T-helper 1 cell (primary cell): ENCODE measurements around the gene GNG7.
"Not testable (repeated sequence)": the region's sequence is repeated elsewhere in the genome, so short reads cannot be mapped to it uniquely, and the experiment has no call there.

ENCODE experiments used
- DNase-seq, 5 donors: peaks; one replicate each; pipeline ENCODE4 v3.0.0-alpha.2; 2012 to 2020

The GNG7 gene

DNA sequence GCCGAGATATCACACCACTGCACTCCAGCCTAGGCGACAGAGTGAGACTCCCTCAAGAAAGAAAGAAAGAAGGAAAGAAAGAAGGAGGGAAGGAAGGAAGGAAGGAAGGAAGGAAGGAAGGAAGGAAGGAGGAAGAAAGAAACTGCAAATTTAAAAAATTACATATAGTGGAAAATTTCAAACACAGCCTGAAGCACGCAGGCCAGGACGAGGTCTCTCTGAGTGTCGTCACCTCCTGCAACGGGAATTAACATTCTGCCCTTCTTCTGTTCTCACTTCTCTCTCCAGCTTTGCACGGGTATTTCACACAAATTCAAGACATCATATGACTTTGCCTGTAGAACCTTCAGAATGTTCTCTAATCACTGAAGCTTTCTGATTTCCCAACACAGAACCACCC lies 108.2 kb downstream of the GNG7 start:
- no peak for DNase-seq

DNA sequence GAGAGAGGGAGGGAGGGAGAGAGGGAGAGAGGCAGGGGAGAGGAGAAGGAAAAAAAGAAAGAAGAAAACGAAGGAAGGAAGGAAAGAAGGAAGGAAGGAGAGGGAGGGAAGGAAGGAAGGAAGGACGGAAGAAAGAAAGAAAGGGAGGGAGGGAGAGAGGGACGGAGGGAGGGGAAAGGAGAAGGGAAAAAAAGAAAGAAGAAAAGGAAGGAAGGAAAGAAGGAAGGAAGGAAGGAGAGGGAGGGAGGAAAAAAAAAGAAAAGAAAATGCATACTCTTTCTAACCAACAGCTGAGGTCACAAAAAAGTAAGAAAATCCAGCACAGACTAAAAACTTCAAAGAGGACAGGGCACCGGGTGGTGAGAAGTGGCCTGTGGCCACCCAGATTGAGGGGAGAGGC lies 109.7 kb downstream of the GNG7 start:
- no peak for DNase-seq

DNA sequence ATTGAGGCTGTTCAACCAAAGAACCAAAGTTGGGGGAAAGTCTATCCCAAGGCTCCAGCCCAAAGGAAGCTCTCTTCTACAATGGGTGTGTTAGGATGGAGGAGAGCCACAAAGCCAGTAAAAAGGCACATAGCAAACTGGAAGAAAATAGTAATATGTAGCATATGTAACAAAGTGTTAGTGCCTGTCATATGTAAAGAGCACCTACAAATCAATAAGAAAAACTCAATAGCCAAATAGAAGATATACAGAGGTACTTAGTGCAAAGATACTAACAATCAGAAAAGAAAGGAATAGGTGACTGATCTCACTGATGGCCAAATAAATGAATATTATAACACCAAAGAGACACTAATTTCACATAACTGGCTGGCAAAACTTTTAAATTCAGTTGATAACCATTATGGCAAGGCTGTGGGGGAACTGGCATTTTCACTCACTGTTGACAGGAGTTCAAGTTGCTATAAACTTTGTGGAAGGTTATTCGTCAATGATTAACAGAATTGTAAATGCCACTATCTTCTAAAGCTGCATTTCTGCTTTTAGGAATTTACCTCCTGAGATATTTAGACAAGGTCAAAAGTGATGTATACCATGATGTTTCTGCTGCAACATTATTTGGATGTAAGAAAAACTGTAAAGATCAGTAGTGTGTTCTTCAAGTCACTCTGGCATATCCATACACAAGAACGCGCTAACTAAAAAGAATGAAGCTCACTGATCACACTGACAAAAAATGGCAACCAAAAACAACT lies 110.8 kb downstream of the GNG7 start:
- DNase-seq: no peak

DNA sequence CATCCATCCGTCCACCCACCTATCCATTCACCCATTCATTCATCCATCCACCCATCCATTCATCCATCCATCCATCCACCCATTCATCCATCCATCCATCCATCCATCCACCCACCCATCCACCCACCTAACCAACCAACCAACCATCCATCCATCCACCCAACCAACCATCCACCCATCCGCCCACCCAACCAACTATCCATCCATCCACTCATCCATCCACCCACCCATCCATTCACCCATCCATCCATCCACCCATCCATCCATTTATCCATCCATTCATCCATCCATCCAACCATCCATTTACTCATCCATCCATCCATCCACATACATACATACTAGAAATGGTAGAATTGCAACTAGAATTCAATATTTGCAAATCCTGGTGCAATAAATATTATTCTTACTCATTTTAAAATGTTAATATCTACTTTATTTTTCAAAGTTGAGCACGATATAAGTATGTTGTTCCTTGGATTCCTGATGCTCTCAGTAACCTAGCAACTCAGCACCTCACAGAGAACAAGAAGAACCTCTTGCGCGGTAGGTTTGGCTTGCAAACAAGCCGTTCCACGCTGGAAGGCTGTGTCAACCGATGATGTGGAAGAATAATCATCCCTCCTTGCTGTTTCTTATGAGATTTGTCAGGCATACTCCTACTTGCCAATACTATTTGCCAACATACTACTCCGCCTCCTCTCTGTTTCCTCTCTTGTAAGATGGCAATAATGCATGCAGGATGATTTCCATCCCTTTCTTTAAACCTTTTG lies 111.7 kb downstream of the GNG7 start:
- no peak for DNase-seq

DNA sequence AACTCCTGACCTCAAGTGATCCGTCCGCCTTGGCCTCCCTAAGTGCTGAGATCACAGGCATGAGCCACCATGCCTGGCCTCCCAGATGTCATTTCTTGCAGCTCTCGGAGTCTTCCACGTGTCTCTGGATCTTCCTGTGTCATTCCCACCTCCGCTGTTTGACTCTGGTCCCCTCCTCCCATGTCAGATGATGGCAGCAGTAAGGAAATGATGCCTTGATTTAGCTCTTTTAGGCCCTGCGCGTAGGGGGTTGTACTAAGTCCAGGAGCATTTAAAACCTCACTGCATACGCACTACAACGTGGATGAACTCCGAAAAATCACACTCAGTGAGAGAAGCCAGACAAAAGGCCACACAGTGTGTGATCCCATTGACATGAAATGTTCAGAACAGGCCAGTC lies 113.1 kb downstream of the GNG7 start:
- DNase-seq: no peak

DNA sequence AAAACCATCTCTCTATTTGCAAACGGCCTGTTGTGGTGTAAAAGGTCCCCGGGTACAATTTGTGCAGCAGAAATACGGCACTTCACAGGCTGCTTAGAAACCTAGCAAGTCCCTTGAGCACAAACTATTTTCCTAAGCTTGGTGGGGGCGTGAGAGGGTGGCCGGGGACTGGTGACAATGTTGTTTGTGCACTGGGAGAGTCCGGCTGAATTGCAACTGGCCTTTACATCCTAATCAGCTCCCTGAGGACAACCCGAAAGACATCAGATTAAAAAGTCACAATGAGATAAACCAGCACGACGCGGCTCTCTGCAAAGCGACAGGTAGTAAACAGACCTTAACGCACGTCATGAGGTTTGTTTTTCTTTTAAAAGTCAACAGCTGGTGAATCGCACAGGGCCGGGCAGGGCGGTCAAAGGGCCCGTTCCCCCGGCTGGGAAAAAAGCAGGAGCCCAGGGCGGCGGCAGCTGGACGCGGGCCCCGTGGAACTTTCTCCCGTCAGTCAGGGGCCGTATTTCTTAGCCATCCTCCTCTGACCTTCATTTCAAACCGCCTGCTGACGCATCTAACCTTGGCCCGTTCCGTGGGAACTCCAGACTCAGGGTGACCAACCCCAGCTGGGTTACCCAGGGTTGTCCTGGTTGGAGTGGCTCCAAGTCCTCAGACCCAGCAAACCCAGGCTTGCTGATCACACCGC lies 114.3 kb downstream of the GNG7 start:
- DNase-seq: no peak

DNA sequence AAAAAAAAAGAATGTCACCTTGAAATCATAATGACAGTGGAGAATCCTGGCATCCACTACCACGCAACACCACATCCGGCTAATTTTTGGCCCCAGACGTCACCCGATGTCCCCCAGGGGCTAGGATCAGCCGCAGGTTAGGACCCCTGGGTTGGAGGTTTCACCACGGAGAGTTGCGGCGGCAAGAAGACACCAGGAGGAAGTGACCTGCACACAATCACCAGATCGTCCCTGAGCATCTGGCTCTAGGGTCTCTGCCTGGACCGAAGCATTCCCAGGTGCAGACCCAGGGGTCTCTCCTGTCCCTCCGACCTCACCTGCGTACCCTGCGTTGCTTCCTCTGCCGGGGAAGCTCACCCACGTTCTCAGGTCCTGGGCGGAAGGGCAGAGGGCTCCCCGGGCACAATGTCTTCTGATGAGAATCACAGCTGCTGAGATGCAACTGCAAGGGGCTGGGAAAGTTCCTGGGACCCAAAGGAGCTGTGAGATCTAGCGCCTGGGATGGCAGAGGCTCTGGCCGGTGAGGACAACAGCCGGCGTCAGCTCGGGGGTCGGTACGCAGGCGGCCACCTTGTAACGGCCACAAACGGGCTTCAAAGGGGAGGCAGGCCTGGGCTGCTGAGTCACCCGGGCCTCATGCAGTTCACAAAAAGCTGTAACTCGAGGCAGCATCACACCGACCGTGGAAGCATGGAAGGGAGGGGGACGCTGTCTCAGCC lies 115.3 kb downstream of the GNG7 start:
- DNase-seq: no peak

DNA sequence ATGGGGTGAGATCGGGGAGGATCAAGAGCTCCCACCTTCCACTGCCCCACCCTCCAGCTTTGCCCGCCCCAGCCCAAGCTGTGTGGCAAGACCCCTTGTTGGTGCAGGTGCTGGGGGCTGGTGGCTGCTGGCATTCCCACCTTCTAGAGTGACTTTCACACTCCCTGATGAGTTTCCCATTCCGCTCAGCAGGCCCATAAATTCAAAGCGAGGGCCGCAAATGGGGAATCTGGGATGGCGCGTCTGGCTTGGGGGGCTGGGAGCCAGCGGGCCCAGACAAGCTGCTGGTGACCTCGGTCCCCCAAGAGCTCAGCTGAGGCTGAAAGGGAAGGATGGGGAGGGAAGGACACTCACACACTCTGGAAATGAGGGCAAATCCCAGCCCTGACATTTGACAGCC lies 116.3 kb downstream of the GNG7 start:
- DNase-seq: no peak

DNA sequence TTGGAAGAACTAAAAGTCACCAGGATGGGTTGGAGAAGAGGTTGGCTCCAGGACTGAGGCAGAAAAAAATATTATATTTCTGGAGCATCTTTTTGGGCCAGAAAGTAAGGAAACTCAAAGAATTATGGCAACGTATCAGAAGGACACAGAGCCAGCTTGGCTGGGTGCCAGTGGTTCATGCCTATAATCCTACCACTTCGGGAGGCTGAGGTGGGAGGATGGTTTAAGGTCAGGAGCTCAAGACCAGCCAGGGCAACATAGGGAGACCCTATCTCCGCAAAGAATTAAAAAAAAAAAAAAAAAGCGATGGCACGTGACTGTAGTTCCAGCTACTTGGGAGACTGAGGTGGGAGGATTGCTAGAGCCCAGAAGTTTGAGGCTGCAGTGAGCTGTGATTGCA lies 118.5 kb downstream of the GNG7 start:
- DNase-seq: no peak

DNA sequence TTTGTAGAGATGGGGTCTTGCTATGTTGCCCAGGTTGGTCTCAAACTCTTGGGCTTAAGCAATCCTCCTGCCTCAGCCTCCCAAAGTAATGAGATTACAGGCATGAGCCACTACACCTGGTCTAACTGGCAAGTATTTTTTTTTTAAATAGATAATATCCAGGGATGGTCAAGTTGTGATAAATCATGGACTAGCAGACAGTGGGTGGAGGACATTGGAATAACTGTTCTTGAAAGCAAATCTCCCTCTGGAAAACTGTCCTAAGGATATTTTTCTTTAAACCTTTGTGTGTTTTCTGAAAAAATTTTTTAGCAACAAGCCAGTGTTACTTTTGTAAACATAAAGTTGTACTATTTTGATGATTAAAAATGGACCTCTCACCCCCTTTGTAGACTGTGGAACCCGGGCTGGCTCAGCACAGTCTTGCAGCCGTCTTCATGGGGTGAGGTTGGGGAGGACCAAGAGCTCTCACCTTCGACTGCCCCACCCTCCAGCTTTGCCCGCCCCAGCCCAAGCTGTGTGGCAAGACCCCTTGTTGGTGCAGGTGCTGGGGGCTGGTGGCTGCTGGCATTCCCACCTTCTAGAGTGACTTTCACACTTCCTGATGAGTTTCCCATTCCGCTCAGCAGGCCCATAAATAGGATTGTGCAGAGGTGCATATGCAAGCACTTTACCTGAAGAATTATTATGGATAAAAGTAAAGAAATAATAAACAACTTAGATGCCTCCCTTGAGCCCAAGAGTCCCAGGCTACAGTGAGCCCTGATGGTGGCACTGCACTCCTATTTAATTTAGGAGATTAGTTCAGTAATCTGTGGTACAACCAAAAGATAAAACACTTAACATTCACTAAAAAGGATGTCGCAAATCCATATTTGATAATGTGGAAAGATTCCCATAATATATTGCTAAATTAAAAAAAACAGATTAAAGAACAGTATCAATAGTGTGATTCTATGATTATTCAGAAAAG lies 119.2 kb downstream of the GNG7 start:
- no peak for DNase-seq

DNA sequence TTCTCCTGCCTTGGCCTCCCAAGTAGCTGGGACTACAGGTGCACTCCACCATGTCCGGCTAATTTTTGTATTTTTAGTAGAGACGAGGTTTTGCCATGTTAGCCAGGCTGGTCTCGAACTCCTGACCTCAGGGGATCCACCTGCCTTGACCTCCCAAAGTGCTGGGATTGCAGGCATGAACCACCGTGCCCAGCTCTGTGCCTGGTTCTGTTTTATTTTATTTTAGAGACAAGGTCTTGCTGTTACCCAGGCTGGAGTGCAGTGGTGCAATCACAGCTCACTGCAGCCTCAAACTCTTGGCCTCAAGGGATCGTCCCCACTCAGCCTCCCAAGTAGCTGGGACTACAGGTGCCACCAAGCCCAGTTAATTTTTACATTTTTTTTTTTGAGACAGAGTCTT lies 122.1 kb downstream of the GNG7 start:
- DNase-seq: not testable (repeated sequence)

DNA sequence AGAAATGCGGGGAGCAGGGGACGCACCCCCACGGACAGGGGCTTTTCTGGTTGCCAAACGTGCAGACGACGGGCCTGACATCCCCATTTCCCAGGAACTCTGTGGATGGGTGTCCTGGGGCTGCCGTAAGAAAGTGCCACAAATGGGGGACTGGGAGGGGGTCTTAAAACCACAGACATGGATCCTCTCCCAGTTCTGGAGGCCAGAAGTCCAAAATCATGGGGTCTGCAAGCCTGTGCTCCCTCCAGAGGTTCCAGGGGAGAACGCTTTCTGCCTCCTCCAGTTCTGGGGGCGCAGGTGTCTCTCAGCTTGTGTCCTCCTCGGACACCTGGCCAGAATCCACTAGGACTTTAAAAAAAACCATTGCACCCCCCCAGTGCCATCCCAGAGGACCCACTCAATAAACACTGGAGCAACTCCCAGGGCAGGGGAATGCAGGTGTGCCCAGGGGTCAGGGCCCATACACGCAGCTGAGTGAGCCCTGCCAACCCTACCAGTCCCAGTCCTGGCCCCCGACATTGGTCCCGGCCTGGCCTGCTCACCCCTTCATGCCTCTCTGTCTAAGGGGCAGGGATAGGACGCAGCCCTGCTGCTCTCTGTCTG lies 122.7 kb downstream of the GNG7 start:
- DNase-seq: no peak

DNA sequence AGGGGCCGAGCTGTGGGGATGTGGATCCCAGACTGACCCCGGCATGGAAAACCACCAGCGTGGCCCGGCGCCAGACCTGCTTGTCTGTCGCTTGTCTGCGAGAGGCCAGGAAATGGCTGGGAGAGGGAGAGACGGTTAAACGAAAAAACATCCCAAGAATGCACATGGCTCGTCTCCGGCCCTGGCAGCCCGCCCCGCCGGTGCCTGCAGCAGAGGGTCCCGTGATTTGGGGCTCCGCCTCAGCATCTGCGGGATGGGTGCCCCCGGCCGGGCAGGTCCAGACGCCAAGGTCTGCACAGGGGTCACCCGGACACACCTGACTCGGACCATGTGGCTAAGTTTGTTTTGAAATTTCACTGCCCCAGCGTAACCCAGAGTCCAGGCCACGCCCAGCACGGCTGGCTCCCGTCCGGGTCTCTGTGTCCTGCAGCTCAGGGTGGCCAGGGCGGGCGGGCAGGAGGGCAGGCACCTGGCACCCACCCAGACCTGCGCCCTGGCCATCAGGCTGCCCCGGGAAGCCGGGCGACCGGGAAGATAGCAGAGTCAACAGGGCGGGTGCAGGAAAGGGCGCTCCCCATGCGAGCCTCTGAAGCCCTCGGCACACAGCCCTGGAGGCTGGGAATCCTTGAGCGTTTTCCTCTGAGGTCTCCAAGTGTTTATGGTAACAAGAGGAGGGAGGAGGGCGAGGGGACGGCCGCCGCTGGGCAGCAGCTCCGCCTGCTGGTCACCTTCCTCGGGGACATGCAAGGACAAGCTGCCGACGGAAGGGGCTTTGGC lies 123.4 kb downstream of the GNG7 start:
- DNase-seq: peak in 4 of 5 donors; percentile 42 to 77 (median 48)

DNA sequence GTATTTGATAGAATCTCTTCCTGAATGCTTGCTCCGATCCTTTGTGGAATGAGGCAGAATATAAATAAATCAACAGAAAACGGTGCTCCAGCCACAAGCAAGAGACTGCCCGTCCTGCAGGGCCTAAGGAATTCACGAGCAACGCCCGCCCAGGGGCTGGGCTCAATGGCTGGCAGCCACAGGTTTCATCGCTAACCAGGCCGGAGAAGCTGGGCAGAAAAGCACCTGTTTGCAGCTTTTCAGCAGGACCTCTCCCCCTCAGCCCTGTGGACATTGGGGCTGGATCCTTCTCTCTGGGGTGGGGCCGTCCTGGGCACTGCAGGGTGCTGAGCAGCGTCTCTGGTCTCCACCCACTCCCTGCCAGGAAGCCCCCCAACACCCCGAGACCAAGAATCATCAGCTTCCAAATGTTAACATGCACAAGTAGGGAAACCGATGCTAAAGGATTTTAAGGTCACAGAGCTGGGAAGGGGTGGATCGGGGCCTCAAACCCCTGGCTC lies 124.1 kb downstream of the GNG7 start:
- no peak for DNase-seq

DNA sequence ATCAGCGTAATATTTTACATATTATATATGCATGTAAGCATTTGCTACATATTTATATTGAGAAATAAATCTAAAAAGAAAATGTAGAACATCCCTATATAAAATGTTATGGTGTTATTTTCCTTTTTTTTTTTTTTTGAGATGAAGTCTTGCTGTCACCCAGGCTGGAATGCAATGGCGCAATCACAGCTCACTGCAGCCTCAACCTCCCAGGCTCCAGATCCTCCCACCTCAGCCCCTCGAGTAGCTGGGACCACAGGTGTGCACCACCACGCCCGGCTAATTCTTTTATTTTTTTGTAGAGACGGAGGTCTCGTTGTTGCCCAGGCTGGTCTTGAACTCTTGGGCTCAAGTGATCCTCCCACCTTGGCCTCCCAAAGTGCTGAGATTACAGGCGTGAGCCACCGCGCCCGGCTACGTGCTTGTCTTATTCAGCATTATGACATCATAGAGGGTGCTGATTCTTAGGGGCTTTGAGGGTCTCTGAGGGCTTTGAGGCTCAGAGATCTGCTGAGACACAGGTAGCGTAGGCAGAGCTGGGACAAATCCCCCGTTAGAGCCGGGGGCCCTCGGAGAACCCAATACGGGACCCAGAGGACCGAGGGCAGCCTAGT lies 124.7 kb downstream of the GNG7 start:
- DNase-seq: no peak

DNA sequence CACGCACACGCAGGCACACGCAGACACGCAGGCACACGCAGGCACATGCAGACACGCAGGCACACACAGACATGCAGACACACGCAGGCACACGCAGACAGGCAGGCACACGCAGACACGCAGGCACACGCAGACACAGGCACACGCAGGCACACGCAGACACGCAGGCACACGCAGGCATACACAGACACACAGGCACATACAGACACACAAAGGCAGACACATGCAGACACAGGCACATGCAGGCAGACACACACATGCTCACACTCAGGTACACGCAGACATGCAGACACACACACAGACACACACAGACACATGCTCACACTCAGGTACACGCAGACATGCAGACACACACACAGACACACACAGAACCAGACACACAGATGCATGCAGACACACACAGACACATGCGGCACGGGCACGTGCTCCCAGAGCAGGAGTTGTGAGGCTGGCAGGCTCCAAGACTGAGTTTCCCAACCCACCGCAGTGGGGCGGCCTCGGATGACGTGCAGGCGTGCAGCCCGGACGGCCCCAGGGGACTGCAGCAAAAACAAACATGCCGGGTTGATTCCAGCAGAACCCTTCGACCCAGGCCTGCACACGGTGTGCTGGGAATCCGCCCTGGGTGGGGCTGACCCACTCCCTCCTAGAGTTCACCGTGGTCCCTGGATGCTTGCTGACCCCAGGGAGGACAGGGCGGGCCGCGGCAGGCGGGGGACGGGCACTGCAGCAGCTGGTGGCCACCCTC lies 126.6 kb downstream of the GNG7 start:
- DNase-seq: no peak

DNA sequence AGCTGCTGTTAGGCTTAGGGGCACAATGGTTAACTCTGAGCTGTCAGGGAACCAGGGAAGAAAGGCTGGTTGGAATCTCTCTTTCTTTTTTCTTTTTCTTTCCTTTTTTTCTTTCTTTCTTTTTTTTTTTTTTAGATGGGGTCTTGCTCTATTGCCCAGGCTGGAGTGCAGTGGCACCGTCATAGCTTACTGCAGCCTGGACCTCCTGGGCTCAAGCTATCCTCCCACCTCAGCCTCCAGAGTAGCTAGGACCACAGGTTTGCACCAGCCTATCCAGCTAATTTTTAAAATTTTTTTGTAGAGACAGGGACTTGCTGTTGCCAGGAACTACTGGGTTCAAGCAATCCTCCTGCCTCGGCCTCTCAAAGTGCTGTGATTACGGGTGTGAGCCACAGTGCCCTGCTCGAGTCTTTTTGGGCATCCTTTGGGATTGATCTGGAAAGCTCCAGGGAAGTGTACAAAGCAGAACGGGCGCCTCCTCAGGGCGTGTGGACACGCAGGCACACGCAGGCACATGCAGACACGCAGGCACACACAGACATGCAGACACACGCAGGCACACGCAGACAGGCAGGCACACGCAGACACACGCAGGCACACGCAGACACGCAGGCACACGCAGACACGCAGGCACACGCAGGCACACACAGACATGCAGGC lies 127.4 kb downstream of the GNG7 start:
- no peak for DNase-seq

DNA sequence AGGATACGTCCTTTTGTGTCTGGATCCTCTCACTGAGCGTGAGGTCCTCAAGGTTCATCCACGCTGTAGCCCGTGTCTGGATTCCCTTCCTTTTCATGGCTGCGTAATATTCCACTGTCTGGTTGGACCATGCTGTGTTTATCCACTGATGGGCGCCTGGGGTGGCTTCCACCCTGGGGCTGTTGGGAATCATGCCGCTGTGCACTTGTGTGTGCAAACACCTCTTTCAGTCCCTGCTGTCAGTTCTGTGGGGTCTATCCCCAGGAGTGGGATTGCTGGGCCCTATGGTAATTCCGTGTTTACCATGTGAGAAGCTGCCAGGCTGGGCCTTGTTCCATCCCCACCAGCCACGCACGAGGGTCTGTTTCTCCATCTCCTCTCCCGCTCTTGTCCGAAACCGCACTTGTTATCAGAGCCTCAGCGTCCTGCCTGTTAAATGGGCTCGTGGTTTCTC lies 128.0 kb downstream of the GNG7 start:
- no peak for DNase-seq

DNA sequence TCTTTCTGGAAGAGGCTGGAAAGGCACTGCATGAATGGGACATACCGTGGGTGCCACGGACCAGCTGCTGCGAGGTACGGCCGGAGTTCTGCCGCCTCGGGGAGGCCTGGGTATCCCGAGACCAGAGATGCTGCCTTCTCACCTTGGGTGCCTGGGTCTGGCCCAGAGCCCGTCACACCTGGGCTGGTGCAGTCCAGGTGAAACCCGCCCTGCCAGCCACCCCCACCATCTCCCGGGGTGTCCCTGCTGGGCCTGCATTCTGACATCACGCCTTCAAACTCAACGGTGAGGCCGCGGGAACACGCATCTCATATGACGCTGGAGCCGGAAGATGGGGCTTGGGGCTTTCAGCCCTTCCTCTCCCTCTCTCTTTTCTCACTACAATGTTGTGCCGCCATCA lies 128.6 kb downstream of the GNG7 start:
- no peak for DNase-seq
